K562 (cell line): ENCODE measurements around the gene NFATC2. TPM values are rescaled to one million over a fixed set of nuclear protein-coding genes. Genes with fewer than 3 reads are reported as not detected.
A peak's percentile ranks its signal among the peaks of the same experiment; 100 is the strongest.

Experiments used
- ATF1 ChIP-seq, 2 experiments: fragments of 450-650 bp in 1 of 2; IDR thresholded peaks; 2 replicates each; pipeline ENCODE4 v1.6.1; 2016; ENCODE audit warnings: missing compliant biosample characterization in 1 of 2, missing genetic modification characterization in 1 of 2
- BHLHE40 ChIP-seq: IDR thresholded peaks from 2 replicates; pipeline ENCODE4 v1.6.1; 2011; ENCODE audit warnings: low read length, improper control_type of control experiment
- FUS ChIP-seq: fragments of 200-400 bp; formaldehyde crosslinking; optimal IDR thresholded peaks from 2 replicates; pipeline ENCODE3; 2017; ENCODE audit warnings: low read depth, low read length
- LARP7 ChIP-seq: fragments of 450-650 bp; IDR thresholded peaks from 2 replicates; pipeline ENCODE4 v1.6.1; 2016
- MEIS2 ChIP-seq: fragments of 450-650 bp; IDR thresholded peaks from 2 replicates; pipeline ENCODE4 v1.6.1; 2014; ENCODE audit warnings: mild to moderate bottlenecking; ENCODE audit not compliant: partially characterized antibody
- NEUROD1 ChIP-seq: fragments of 150-350 bp; IDR thresholded peaks from 2 replicates; pipeline ENCODE4 v1.6.1; 2014; ENCODE audit warnings: borderline replicate concordance, low read length, low read depth; ENCODE audit not compliant: partially characterized antibody
- NFIX ChIP-seq: fragments of 250-450 bp; sonication (Bioruptor Pico); IDR thresholded peaks from 2 replicates; pipeline ENCODE4 v1.4.0; 2020; ENCODE audit warnings: low read depth, mild to moderate bottlenecking, moderate library complexity
- NR4A1 ChIP-seq, 2 experiments: fragments of 250-450 bp in 1 of 2; fragments of 450-650 bp in 1 of 2; sonication (Bioruptor Pico) in 1 of 2; IDR thresholded peaks; 2 replicates each; pipeline versions ENCODE4 v1.4.0 to v1.6.1; 2016 to 2020; ENCODE audit warnings: mild to moderate bottlenecking in 2 of 2, missing compliant biosample characterization in 1 of 2, missing genetic modification characterization in 1 of 2, moderate library complexity in 1 of 2
- RBM17 ChIP-seq: fragments of 200-400 bp; formaldehyde crosslinking; IDR thresholded peaks from 2 replicates; pipeline ENCODE4 v1.6.1; 2017; ENCODE audit warnings: low read depth, mild to moderate bottlenecking, low read length, borderline replicate concordance
- RCOR1 ChIP-seq, 2 experiments: IDR thresholded peaks; 2 replicates each; pipeline ENCODE4 v1.6.1; 2012; ENCODE audit warnings: low read depth in 2 of 2, low read length in 2 of 2, borderline replicate concordance in 1 of 2, improper control_type of control experiment in 1 of 2
- RFX1 ChIP-seq: fragments of 450-650 bp; IDR thresholded peaks from 2 replicates; pipeline ENCODE4 v1.6.1; 2016; ENCODE audit warnings: mild to moderate bottlenecking, moderate library complexity
- RREB1 ChIP-seq: fragments of 250-450 bp; sonication (Bioruptor Pico); IDR thresholded peaks from 2 replicates; pipeline ENCODE4 v1.4.0; 2020
- SMAD2 ChIP-seq: fragments of 150-350 bp; IDR thresholded peaks from 2 replicates; pipeline ENCODE4 v1.6.1; 2014; ENCODE audit warnings: low read depth, mild to moderate bottlenecking, low read length
- ZBTB1 ChIP-seq: sonication (generic); formaldehyde crosslinking; IDR thresholded peaks from 2 replicates; pipeline ENCODE4 v1.8.1; 2023; ENCODE audit warnings: missing genetic modification reagents, low read depth, mild to moderate bottlenecking, borderline replicate concordance
- ZFX ChIP-seq: sonication (generic); formaldehyde crosslinking; IDR thresholded peaks from 2 replicates; pipeline ENCODE4 v1.8.0; 2022; ENCODE audit warnings: mild to moderate bottlenecking, missing genetic modification reagents, moderate library complexity
- ZNF143 ChIP-seq: sonication (generic); formaldehyde crosslinking; IDR thresholded peaks from 2 replicates; pipeline ENCODE4 v1.9.0; 2022; ENCODE audit warnings: mild to moderate bottlenecking, missing genetic modification reagents
- ZNF175 ChIP-seq: fragments of 200-800 bp; sonication (Bioruptor generic); IDR thresholded peaks from 2 replicates; pipeline ENCODE4 v1.6.1; 2016; ENCODE audit warnings: low read depth, mild to moderate bottlenecking, missing genetic modification characterization, missing compliant biosample characterization
- ZNF41 ChIP-seq: fragments of 250-450 bp; sonication (Bioruptor Pico); conservative IDR thresholded peaks from 2 replicates; pipeline ENCODE4 v1.4.0; 2020; ENCODE audit warnings: mild to moderate bottlenecking
- ZNF584 ChIP-seq: fragments of 200-800 bp; sonication (Bioruptor generic); IDR thresholded peaks from 2 replicates; pipeline ENCODE4 v1.6.1; 2016; ENCODE audit warnings: low read depth, mild to moderate bottlenecking, missing genetic modification characterization, missing compliant biosample characterization
- ZNF589 ChIP-seq: fragments of 200-800 bp; sonication (Bioruptor generic); IDR thresholded peaks from 2 replicates; pipeline ENCODE4 v1.6.1; 2016; ENCODE audit warnings: low read depth, missing genetic modification characterization, missing compliant biosample characterization
- polyA plus RNA-seq, 8 experiments: library from polyadenylated mRNA; depleted of rRNA in 4 of 8; stranded (reverse) in 5 of 8; unstranded in 3 of 8; fragments of >200 nt; fragmentation: Nextera tagmentation in 2 of 8; fragmentation: Illumina TruSeq in 1 of 8; extraction: Ambion mirVana in 2 of 8; extraction: Trizol in 1 of 8; gene quantifications; 2 replicates each; pipeline versions ENCODE4 v1.2.1 to v1.2.3, GENCODE V29; 2011 to 2014; ENCODE audit warnings: inconsistent platforms in 1 of 8, missing spikeins in 1 of 8
- total RNA-seq, 7 experiments: library from RNA; depleted of rRNA in 6 of 7; stranded (reverse); fragments of >200 nt in 6 of 7; fragmentation: Illumina TruSeq in 2 of 7; extraction: Trizol in 2 of 7; gene quantifications; 2 replicates each; pipeline versions ENCODE4 v1.2.1 to v1.2.3, GENCODE V29; 2011 to 2021; ENCODE audit warnings: low replicate concordance in 1 of 7
- TF ChIP-seq, protein P1 (sequence below): fragments of 450-650 bp; IDR thresholded peaks from 2 replicates; pipeline ENCODE4 v1.6.1; 2018; ENCODE audit warnings: mild to moderate bottlenecking, low read depth; ENCODE audit not compliant: partially characterized antibody

NFATC2 gene
- total and polyA plus RNA-seq, 9 of the 15 experiments (the other 6 are each of a cell fraction or from before 2014, with no cell fraction given), result 1.9 to 11.2 (median 3.0) TPM

DNA sequence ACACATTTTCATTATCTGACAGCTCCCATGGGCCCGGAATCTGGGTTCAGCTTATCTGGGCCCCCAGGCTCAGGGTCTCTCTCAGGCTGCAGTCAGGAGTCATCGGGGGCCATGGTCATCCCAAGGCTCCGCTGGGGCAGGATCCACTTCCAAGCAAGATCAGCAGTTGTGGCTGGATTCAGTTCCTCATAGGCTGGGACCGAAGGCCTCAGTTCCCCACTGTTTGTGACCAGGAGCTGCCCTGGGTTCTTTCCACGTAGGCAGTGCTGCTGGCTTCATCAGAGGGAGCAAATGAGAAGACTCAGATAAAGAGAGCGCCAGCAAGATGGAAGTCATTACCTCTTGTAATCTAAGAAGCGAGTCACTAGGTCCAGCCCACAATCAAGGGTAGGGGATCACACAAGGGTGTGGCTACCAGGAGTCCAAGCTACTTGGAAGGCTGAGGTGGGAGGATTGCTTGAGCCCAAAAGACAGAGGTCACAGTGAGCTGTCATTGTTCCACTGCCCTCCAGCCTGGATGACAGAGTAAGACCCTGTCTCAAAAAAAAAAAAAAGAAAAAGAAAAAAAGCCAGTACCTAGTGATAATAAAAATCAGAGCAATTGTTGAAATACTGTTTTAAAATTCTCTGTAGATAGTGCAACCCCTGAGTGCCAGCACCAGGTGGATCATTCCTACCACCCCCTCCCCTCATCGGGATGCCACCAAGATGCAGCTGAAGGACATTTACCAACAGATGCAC lies 162.7 kb downstream of the NFATC2 start (continued):
- no peak for TF ChIP-seq RREB1 (CRISPR knock-in tag)
- TF ChIP-seq NFIX (CRISPR knock-in tag), result no peak
- no peak for TF ChIP-seq ZNF584
- no peak for TF ChIP-seq ZNF589 (CRISPR knock-in tag)
- peak; percentile 37; the same call in 1 of the 2 replicates for TF ChIP-seq ZFX
- TF ChIP-seq ATF1 (CRISPR knock-in tag; IDR thresholded peaks at IDR 0.05), result no peak
- peak; percentile 51 for TF ChIP-seq ATF1 (tag; IDR thresholded peaks at IDR 0.05)
- peak in 1 of 2 experiments; percentile 50; a peak in 1 of 4 replicates for TF ChIP-seq RCOR1 (IDR thresholded peaks at IDR 0.05; ENCODE audit: borderline replicate concordance in 1 of 2, low read depth in 2 of 2, low read length in 2 of 2)
- TF ChIP-seq, protein P1, sequence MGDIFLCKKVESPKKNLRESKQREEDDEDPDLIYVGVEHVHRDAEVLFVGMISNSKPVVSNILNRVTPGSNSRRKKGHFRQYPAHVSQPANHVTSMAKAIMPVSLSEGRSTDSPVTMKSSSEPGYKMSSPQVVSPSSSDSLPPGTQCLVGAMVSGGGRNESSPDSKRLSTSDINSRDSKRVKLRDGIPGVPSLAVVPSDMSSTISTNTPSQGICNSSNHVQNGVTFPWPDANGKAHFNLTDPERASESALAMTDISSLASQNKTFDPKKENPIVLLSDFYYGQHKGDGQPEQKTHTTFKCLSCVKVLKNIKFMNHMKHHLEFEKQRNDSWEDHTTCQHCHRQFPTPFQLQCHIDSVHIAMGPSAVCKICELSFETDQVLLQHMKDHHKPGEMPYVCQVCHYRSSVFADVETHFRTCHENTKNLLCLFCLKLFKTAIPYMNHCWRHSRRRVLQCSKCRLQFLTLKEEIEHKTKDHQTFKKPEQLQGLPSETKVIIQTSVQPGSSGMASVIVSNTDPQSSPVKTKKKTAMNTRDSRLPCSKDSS, result no peak
- TF ChIP-seq ZNF175, result no peak
- no peak for TF ChIP-seq MEIS2
- TF ChIP-seq NEUROD1, result no peak
- no peak for TF ChIP-seq NR4A1 (CRISPR knock-in tag; IDR thresholded peaks at IDR 0.05)
- TF ChIP-seq NR4A1 (tag; IDR thresholded peaks at IDR 0.05), result no peak
- TF ChIP-seq SMAD2, result no peak
- no peak for TF ChIP-seq FUS
- TF ChIP-seq ZBTB1, result no peak
- TF ChIP-seq RBM17, result no peak
- no peak for TF ChIP-seq ZNF41
- no peak for TF ChIP-seq RFX1
- no peak for TF ChIP-seq BHLHE40
- 0 out of 2 replicates have a peak, but pooled peaks have one; percentile 37 for TF ChIP-seq LARP7
- TF ChIP-seq ZNF143 (CRISPR knock-in tag), result no peak
